ENCODE results near the gene ZNF773. TPM values are rescaled to one million over a fixed set of nuclear protein-coding genes. Genes with fewer than 3 reads are reported as not detected.
A peak's percentile ranks its signal among the peaks of the same experiment; 100 is the strongest.
"Not testable (repeated sequence)": the region's sequence is repeated elsewhere in the genome, so short reads cannot be mapped to it uniquely, and the experiment has no call there.

ZNF773 gene
- total RNA-seq, 2 donors from 2014 or later: 3.8 to 6.2 TPM

GRCh38 chr19:57518021-57518420, 18.3 kb downstream of the ZNF773 start:
- H3K27me3 Mint-ChIP-seq; H3K4me1 Mint-ChIP-seq; H3K4me3 Mint-ChIP-seq; H3K36me3 Mint-ChIP-seq (ENCODE audit: low read depth); ATAC-seq (replicated peaks); H3K27ac Mint-ChIP-seq: not testable (repeated sequence)
- peaks cover 34% of the 10 kb centered on the region for H3K9me3 Mint-ChIP-seq

- H3K27me3 Mint-ChIP-seq: no peaks in the 10 kb centered on the region
- H3K27ac Mint-ChIP-seq: peak within 1 kb of the TSS; percentile 92
- H3K4me1 Mint-ChIP-seq: peaks cover 12% of the 10 kb centered on the region
- H3K36me3 Mint-ChIP-seq (ENCODE audit: low read depth): peaks cover 26% of the 10 kb centered on the region
- ATAC-seq (replicated peaks): peak; percentile 100
- H3K9me3 Mint-ChIP-seq: peaks cover 10% of the 10 kb centered on the region
- peak within 1 kb of the TSS; percentile 96 for H3K4me3 Mint-ChIP-seq
Observed at GRCh38 chr19:57527136-57527881, 27.6 kb downstream of the ZNF773 start, which contains the start of gene ZNF549. ZNF549 (plus strand) TSS chr19:57527356; CDS start chr19:57527574, 218 bp downstream.

- Mint-ChIP-seq H3K36me3 (ENCODE audit: low read depth) (peaks cover 100% of the 10 kb centered on the region), H3K4me3 (no peak overlapping the region), H3K4me1 (no peaks in the 10 kb centered on the region), H3K9me3 (peaks cover 55% of the 10 kb centered on the region), H3K27ac (no peak overlapping the region), H3K27me3 (no peaks in the 10 kb centered on the region)
- no peak for ATAC-seq (replicated peaks)
Observed at GRCh38 chr19:57537953-57538547, 38.3 kb downstream of the ZNF773 start.

- Mint-ChIP-seq H3K9me3 (peaks cover 49% of the 10 kb centered on the region), H3K36me3 (ENCODE audit: low read depth) (peaks cover 95% of the 10 kb centered on the region), H3K4me1 (no peaks in the 10 kb centered on the region), H3K27me3 (no peaks in the 10 kb centered on the region), H3K4me3 (no peak overlapping the region), H3K27ac (no peak overlapping the region)
- no peak for ATAC-seq (replicated peaks)
Observed at GRCh38 chr19:57546513-57546912, 46.8 kb downstream of the ZNF773 start.

- Mint-ChIP-seq H3K36me3 (ENCODE audit: low read depth) (peaks cover 90% of the 10 kb centered on the region), H3K4me3 (no peak overlapping the region), H3K27me3 (no peaks in the 10 kb centered on the region), H3K27ac (no peak overlapping the region), H3K9me3 (peaks cover 39% of the 10 kb centered on the region), H3K4me1 (peaks cover 2% of the 10 kb centered on the region)
- no peak for ATAC-seq (replicated peaks)
Observed at GRCh38 chr19:57552432-57552831, 52.7 kb downstream of the ZNF773 start.

- H3K36me3 Mint-ChIP-seq (ENCODE audit: low read depth): peaks cover 44% of the 10 kb centered on the region
- peak overlapping the region; percentile 94 for H3K27ac Mint-ChIP-seq
- H3K27me3 Mint-ChIP-seq: no peaks in the 10 kb centered on the region
- H3K4me3 Mint-ChIP-seq: peak overlapping the region; percentile 93
- ATAC-seq (replicated peaks): no peak
- peaks cover 15% of the 10 kb centered on the region for H3K9me3 Mint-ChIP-seq
- H3K4me1 Mint-ChIP-seq: peaks cover 23% of the 10 kb centered on the region
Observed at GRCh38 chr19:57557659-57558058, 57.9 kb downstream of the ZNF773 start.

Other genes with a start within 250 kb of the ZNF773 start
- 100 to 1,000 TPM in 1 of 2 donors, 10 to 100 TPM in 1; 90.0 to 130 TPM for gene ZNF460, start 219.5 kb upstream of the ZNF773 start, total RNA-seq
- 1 to 10 TPM; 6.6 to 6.7 TPM for gene ZNF543, start 179.5 kb upstream of the ZNF773 start, total RNA-seq
- gene ZNF304, start 148.7 kb upstream of the ZNF773 start, total RNA-seq: 1 to 10 TPM; 5.3 to 6.4 TPM
- gene TRAPPC2B, start 136.4 kb upstream of the ZNF773 start, total RNA-seq: 1 to 10 TPM; 4.5 to 8.8 TPM
- 1 to 10 TPM; 2.7 to 5.4 TPM for gene ZNF547, start 136.4 kb upstream of the ZNF773 start, total RNA-seq
- 10 to 100 TPM; 19.4 to 48.5 TPM for gene ZNF548, start 110.1 kb upstream of the ZNF773 start, total RNA-seq
- 10 to 100 TPM in 1 of 2 donors, 1 to 10 TPM in 1; 8.3 to 12.0 TPM for gene ZNF17, start 88.8 kb upstream of the ZNF773 start, total RNA-seq
- gene ZNF749, start 64.6 kb upstream of the ZNF773 start, total RNA-seq: 10 to 100 TPM; 13.8 to 15.0 TPM
- under 1 TPM in 1 of 2 donors, not detected in 1; 0.37 TPM for gene VN1R1, start 42.8 kb upstream of the ZNF773 start, total RNA-seq
- 1 to 10 TPM; 2.8 to 4.5 TPM for gene ZNF772, start 22.4 kb upstream of the ZNF773 start, total RNA-seq
- 1 to 10 TPM; 4.7 to 8.5 TPM for gene ZNF419, start 12.2 kb upstream of the ZNF773 start, total RNA-seq
- gene ZNF549, start 27.4 kb downstream of the ZNF773 start, total RNA-seq: 1 to 10 TPM; 3.2 to 4.9 TPM
- 1 to 10 TPM; 8.9 to 10.0 TPM for gene ZNF550, start 59.9 kb downstream of the ZNF773 start, total RNA-seq
- 1 to 10 TPM; 2.2 to 2.4 TPM for gene ZNF416, start 79.0 kb downstream of the ZNF773 start, total RNA-seq
- 1 to 10 TPM; 2.5 to 3.2 TPM for gene ZIK1, start 84.2 kb downstream of the ZNF773 start, total RNA-seq
- gene ZNF530, start 99.9 kb downstream of the ZNF773 start, total RNA-seq: 1 to 10 TPM; 6.0 to 9.9 TPM
- 10 to 100 TPM in 1 of 2 donors, 1 to 10 TPM in 1; 5.7 to 11.2 TPM for gene ZNF134, start 114.3 kb downstream of the ZNF773 start, total RNA-seq
- gene ZNF211, start 133.2 kb downstream of the ZNF773 start, total RNA-seq: 10 to 100 TPM in 1 of 2 donors, 1 to 10 TPM in 1; 8.4 to 14.0 TPM
- not detected for gene ZSCAN4, start 169.0 kb downstream of the ZNF773 start, total RNA-seq
- gene ZNF551, start 182.0 kb downstream of the ZNF773 start, total RNA-seq: 10 to 100 TPM in 1 of 2 donors, 1 to 10 TPM in 1; 7.1 to 10.8 TPM
- 1 to 10 TPM in 1 of 2 donors, under 1 TPM in 1; 0.35 to 5.6 TPM for gene ZNF154, start 209.3 kb downstream of the ZNF773 start, total RNA-seq
- gene ZNF671, start 227.7 kb downstream of the ZNF773 start, total RNA-seq: 10 to 100 TPM in 1 of 2 donors, 1 to 10 TPM in 1; 5.9 to 11.5 TPM
- 10 to 100 TPM in 1 of 2 donors, 1 to 10 TPM in 1; 7.9 to 11.8 TPM for gene ZNF776, start 246.9 kb downstream of the ZNF773 start, total RNA-seq